GM12878 (cell line): ENCODE results near the gene BRCA2.

Source experiments
- CTCF ChIP-seq, 3 experiments: IDR thresholded peaks in 2 of 3; conservative IDR thresholded peaks in 1 of 3; 2 replicates each; pipeline ENCODE4 v1.5.1; 2011; ENCODE audit warnings: low read depth in 3 of 3, low read length in 3 of 3, mild to moderate bottlenecking in 3 of 3, control low read depth in 2 of 3, moderate library complexity in 2 of 3, inconsistent platforms in 1 of 3, mixed read lengths in 1 of 3; ENCODE audit not compliant: control insufficient read depth in 2 of 3, insufficient read depth in 1 of 3; ENCODE audit errors: extremely low read depth in 1 of 3
- EGR1 ChIP-seq, 2 experiments: IDR thresholded peaks; 1 replicate in 1 of 2; 2 replicates in 1 of 2; pipeline ENCODE4 v1.6.1; 2011 to 2012; ENCODE audit warnings: low read depth in 2 of 2, low read length in 2 of 2, borderline replicate concordance in 1 of 2, mild to moderate bottlenecking in 1 of 2, moderate library complexity in 1 of 2
- FOS ChIP-seq: IDR thresholded peaks from 3 replicates; pipeline ENCODE4 v1.6.1; 2011; ENCODE audit warnings: borderline replicate concordance; ENCODE audit not compliant: insufficient read length; ENCODE audit errors: extremely low read depth
- FOXM1 ChIP-seq: IDR thresholded peaks from 2 replicates; pipeline ENCODE4 v1.6.1; 2012; ENCODE audit warnings: low read depth, mild to moderate bottlenecking, inconsistent platforms, low read length, moderate library complexity
- MTA3 ChIP-seq: IDR thresholded peaks from 2 replicates; pipeline ENCODE4 v1.6.1; 2012; ENCODE audit warnings: low read length, inconsistent platforms, borderline replicate concordance
- POLR2A ChIP-seq: IDR thresholded peaks from 2 replicates; pipeline ENCODE4 v1.6.1; 2011; ENCODE audit warnings: low read depth, mild to moderate bottlenecking, low read length
- STAT3 ChIP-seq: IDR thresholded peaks from 2 replicates; pipeline ENCODE4 v1.6.1; 2011; ENCODE audit warnings: low read depth, low read length, improper control_type of control experiment
- ZNF622 ChIP-seq: fragments of 450-650 bp; IDR thresholded peaks from 2 replicates; pipeline ENCODE4 v1.6.1; 2017; ENCODE audit warnings: mild to moderate bottlenecking, inconsistent platforms

- TF ChIP-seq STAT3: no peak
- TF ChIP-seq FOXM1: no peak
- no peak for TF ChIP-seq FOS
- no peak for TF ChIP-seq MTA3
- TF ChIP-seq ZNF622: no peak
- no peak for TF ChIP-seq CTCF (IDR thresholded peaks at IDR 0.05 in 2 of 3, conservative IDR thresholded peaks at IDR 0.05 in 1 of 3; ENCODE audit: control insufficient read depth in 2 of 3, extremely low read depth in 1 of 3, insufficient read depth in 1 of 3, low read depth in 3 of 3, low read length in 3 of 3)
- TF ChIP-seq EGR1 (IDR thresholded peaks at IDR 0.05; ENCODE audit: borderline replicate concordance in 1 of 2, low read depth in 2 of 2, low read length in 2 of 2): no peak
- TF ChIP-seq POLR2A: no peak
These were observed 4.0 kb upstream of the BRCA2 start for GRCh38 chr13:32311188-32311897.
